H1 (cell line): ENCODE data around the gene CENPP. TPM values are rescaled to one million over a fixed set of nuclear protein-coding genes. Genes with fewer than 3 reads are reported as not detected.

ENCODE experiments used
- CTCF ChIA-PET: fragments of 300-600 bp; sonication (Branson Sonifier 250); formaldehyde crosslinking; loops from one replicate; lab custom pipeline; 2021; ENCODE audit not compliant: partially characterized antibody; lab: Charles Lee
- POLR2A ChIA-PET: fragments of 300-600 bp; sonication (Branson Sonifier 250); formaldehyde crosslinking; loops from one replicate; lab custom pipeline; 2021; ENCODE audit warnings: inconsistent platforms; ENCODE audit not compliant: partially characterized antibody; lab: Charles Lee
- DNase-seq, 2 experiments: peaks; one replicate each; pipeline versions ENCODE4 v3.0.0 to v3.0.0-alpha.2; 2010 to 2022; ENCODE audit warnings: low spot score in 2 of 2, low read depth in 1 of 2, mixed read lengths in 1 of 2
- FAIRE-seq: peaks from 2 replicates; lab custom pipeline; 2011; peaks lifted over from hg19 to GRCh38; lab: Jason Lieb, UNC
- H2AFZ ChIP-seq: 2 replicates; pipeline ENCODE4 v1.8.1; 2012; ENCODE audit warnings: low read length, inconsistent platforms
- H2AK5ac ChIP-seq: 2 replicates; pipeline ENCODE4 v1.6.1; 2013; ENCODE audit warnings: low read depth, low read length
- H2BK120ac ChIP-seq: replicated peaks from 2 replicates; pipeline ENCODE3; 2013; ENCODE audit warnings: low read depth, low read length, inconsistent platforms
- H2BK12ac ChIP-seq: 2 replicates; pipeline ENCODE4 v1.6.1; 2013; ENCODE audit warnings: low read depth, low read length
- H2BK15ac ChIP-seq: 2 replicates; pipeline ENCODE4 v1.6.1; 2013; ENCODE audit warnings: low read length
- H2BK20ac ChIP-seq: 2 replicates; pipeline ENCODE4 v1.6.1; 2013; ENCODE audit warnings: low read length
- H2BK5ac ChIP-seq: 2 replicates; pipeline ENCODE4 v1.6.1; 2013; ENCODE audit warnings: low read depth, low read length
- H3K14ac ChIP-seq: 2 replicates; pipeline ENCODE4 v1.6.1; 2013; ENCODE audit warnings: inconsistent platforms; ENCODE audit not compliant: insufficient read length
- H3K18ac ChIP-seq: 2 replicates; pipeline ENCODE4 v1.6.1; 2013; ENCODE audit warnings: low read length; ENCODE audit errors: extremely low read depth
- H3K23ac ChIP-seq: 2 replicates; pipeline ENCODE4 v1.6.1; 2013; ENCODE audit warnings: inconsistent platforms; ENCODE audit not compliant: insufficient read length
- H3K23me2 ChIP-seq: 2 replicates; pipeline ENCODE4 v1.6.1; 2013; ENCODE audit warnings: low read depth, low read length
- H3K27ac ChIP-seq: 2 replicates; pipeline ENCODE4 v1.6.1; 2011; ENCODE audit warnings: low read depth, low read length, inconsistent platforms
- H3K27me3 ChIP-seq, 4 experiments: replicated peaks in 1 of 4; 1 replicate in 1 of 4; 2 replicates in 3 of 4; pipeline versions ENCODE4 v1.6.1 to v1.8.1; 2011 to 2013; ENCODE audit warnings: low read length in 3 of 4, mild to moderate bottlenecking in 3 of 4, inconsistent platforms in 2 of 4, mixed read lengths in 2 of 4, moderate library complexity in 1 of 4; ENCODE audit not compliant: control insufficient read depth in 3 of 4, insufficient read depth in 3 of 4; ENCODE audit errors: extremely low read depth in 1 of 4
- H3K36me3 ChIP-seq, 4 experiments: 2 replicates each; pipeline versions ENCODE4 v1.6.1 to v1.8.1; 2011 to 2013; ENCODE audit warnings: mild to moderate bottlenecking in 4 of 4, low read length in 3 of 4, moderate library complexity in 2 of 4, control low read depth in 1 of 4, inconsistent platforms in 1 of 4; ENCODE audit not compliant: insufficient read depth in 4 of 4, control insufficient read depth in 2 of 4
- H3K4ac ChIP-seq: replicated peaks from 2 replicates; pipeline ENCODE3; 2013; ENCODE audit warnings: low read length, low read depth, mixed read lengths, inconsistent platforms; ENCODE audit not compliant: insufficient read length
- H3K4me1 ChIP-seq, 4 experiments: replicated peaks in 1 of 4; 1 replicate in 1 of 4; 2 replicates in 3 of 4; pipeline versions ENCODE4 v1.6.1 to v1.8.1; 2011 to 2013; ENCODE audit warnings: low read length in 3 of 4, inconsistent platforms in 2 of 4, mixed read lengths in 1 of 4; ENCODE audit not compliant: insufficient read depth in 4 of 4, control insufficient read depth in 3 of 4
- H3K4me2 ChIP-seq, 2 experiments: 2 replicates each; pipeline versions ENCODE4 v1.6.1 to v1.8.1; 2011 to 2013; ENCODE audit warnings: low read depth in 2 of 2, low read length in 2 of 2, control low read depth in 1 of 2, inconsistent platforms in 1 of 2, mild to moderate bottlenecking in 1 of 2; ENCODE audit not compliant: insufficient read depth in 1 of 2
- H3K4me3 ChIP-seq, 4 experiments: fragments of 200-600, 300-600 bp in 1 of 4; sonication (generic), shearing (Covaris generic), sonication (Bioruptor Twin) in 1 of 4; 2 replicates each; pipeline versions ENCODE4 v1.5.1 to v1.8.1; 2011 to 2016; ENCODE audit warnings: low read length in 4 of 4, low read depth in 3 of 4, control low read depth in 2 of 4, inconsistent platforms in 2 of 4, mild to moderate bottlenecking in 2 of 4, mixed read lengths in 1 of 4, moderate library complexity in 1 of 4; ENCODE audit not compliant: insufficient read depth in 2 of 4; ENCODE audit errors: extremely low read depth in 1 of 4
- H3K56ac ChIP-seq: replicated peaks from 2 replicates; pipeline ENCODE3; 2013; ENCODE audit warnings: low read depth, mild to moderate bottlenecking, mixed read lengths, low read length, inconsistent platforms; ENCODE audit not compliant: insufficient read length
- H3K79me1 ChIP-seq: 2 replicates; pipeline ENCODE4 v1.6.1; 2013; ENCODE audit warnings: low read depth, low read length, control low read depth
- H3K79me2 ChIP-seq, 2 experiments: 2 replicates each; pipeline versions ENCODE4 v1.6.1 to v1.8.1; 2012 to 2013; ENCODE audit warnings: low read length in 2 of 2, mild to moderate bottlenecking in 2 of 2, inconsistent platforms in 1 of 2; ENCODE audit not compliant: insufficient read depth in 2 of 2, control insufficient read depth in 1 of 2
- H3K9ac ChIP-seq, 4 experiments: replicated peaks in 1 of 4; 1 replicate in 1 of 4; 2 replicates in 3 of 4; pipeline versions ENCODE4 v1.6.1 to v1.8.1; 2011 to 2013; ENCODE audit warnings: low read depth in 3 of 4, low read length in 3 of 4, control low read depth in 2 of 4, mild to moderate bottlenecking in 2 of 4, moderate library complexity in 2 of 4, inconsistent platforms in 1 of 4; ENCODE audit errors: extremely low read depth in 1 of 4
- H3K9me3 ChIP-seq, 2 experiments: 2 replicates each; pipeline versions ENCODE4 v1.6.1 to v1.8.1; 2012 to 2013; ENCODE audit warnings: mild to moderate bottlenecking in 2 of 2, moderate library complexity in 2 of 2, control low read depth in 1 of 2, inconsistent platforms in 1 of 2, low read depth in 1 of 2, low read length in 1 of 2, mixed read lengths in 1 of 2; ENCODE audit not compliant: insufficient read depth in 2 of 2
- H4K20me1 ChIP-seq, 2 experiments: replicated peaks in 1 of 2; 2 replicates each; pipeline versions ENCODE3 to v1.8.1; 2011 to 2013; ENCODE audit warnings: inconsistent platforms in 2 of 2, low read length in 2 of 2, mild to moderate bottlenecking in 1 of 2; ENCODE audit not compliant: insufficient read depth in 2 of 2, control insufficient read depth in 1 of 2
- H4K5ac ChIP-seq: 2 replicates; pipeline ENCODE4 v1.6.1; 2013; ENCODE audit warnings: low read length, low read depth, mixed read lengths, inconsistent platforms; ENCODE audit not compliant: insufficient read length
- H4K8ac ChIP-seq: 2 replicates; pipeline ENCODE4 v1.8.0; 2013; ENCODE audit warnings: mild to moderate bottlenecking, moderate library complexity, low read length, inconsistent platforms; ENCODE audit not compliant: insufficient read depth; ENCODE audit errors: extremely low read depth
- H4K91ac ChIP-seq: replicated peaks from 2 replicates; pipeline ENCODE3; 2013; ENCODE audit warnings: low read length, mixed read lengths, inconsistent platforms; ENCODE audit not compliant: insufficient read length
- EZH2 ChIP-seq: fragments of 200-600 bp; sonication (generic); IDR thresholded peaks from 2 replicates; pipeline ENCODE4 v1.7.1; 2012; ENCODE audit warnings: low read depth, mild to moderate bottlenecking, moderate library complexity, low read length, inconsistent platforms; ENCODE audit not compliant: severe bottlenecking
- GABPA ChIP-seq: IDR thresholded peaks from 2 replicates; pipeline ENCODE4 v1.6.1; 2011; ENCODE audit warnings: mild to moderate bottlenecking, low read length, moderate library complexity, borderline replicate concordance; ENCODE audit not compliant: insufficient read depth
- JUN ChIP-seq: IDR thresholded peaks from 2 replicates; pipeline ENCODE4 v1.6.1; 2011; ENCODE audit warnings: low read depth, mild to moderate bottlenecking, improper control_type of control experiment, low read length
- JUND ChIP-seq: IDR thresholded peaks from 2 replicates; pipeline ENCODE4 v1.6.1; 2011; ENCODE audit warnings: mild to moderate bottlenecking, improper control_type of control experiment, low read length
- KDM1A ChIP-seq: fragments of 200-600, 300-600 bp; sonication (generic); IDR thresholded peaks from 2 replicates; pipeline ENCODE4 v1.7.1; 2016; ENCODE audit warnings: mild to moderate bottlenecking, low read length, borderline replicate concordance
- POLR2A ChIP-seq, 2 experiments: IDR thresholded peaks; 1 replicate in 1 of 2; 2 replicates in 1 of 2; pipeline ENCODE4 v1.6.1; 2011; ENCODE audit warnings: low read depth in 2 of 2, low read length in 2 of 2, mild to moderate bottlenecking in 2 of 2; ENCODE audit errors: control extremely low read depth in 1 of 2
- RNF2 ChIP-seq: fragments of 200-900, 300-1000 bp; sonication (generic); IDR thresholded peaks from 2 replicates; pipeline ENCODE4 v1.7.1; 2016; ENCODE audit warnings: borderline replicate concordance, low read depth, mild to moderate bottlenecking, antibody characterized with exemption, low read length; ENCODE audit not compliant: poor library complexity, severe bottlenecking; ENCODE audit errors: missing control alignments
- RXRA ChIP-seq: IDR thresholded peaks from 2 replicates; pipeline ENCODE4 v1.6.1; 2011; ENCODE audit warnings: low read depth, mild to moderate bottlenecking, low read length, moderate library complexity; ENCODE audit not compliant: insufficient read depth
- SIX5 ChIP-seq: IDR thresholded peaks from 2 replicates; pipeline ENCODE4 v1.6.1; 2011; ENCODE audit warnings: mild to moderate bottlenecking, low read depth, low read length
- SUZ12 ChIP-seq: fragments of 200-600 bp; sonication (generic); IDR thresholded peaks from 2 replicates; pipeline ENCODE4 v1.6.1; 2012; ENCODE audit warnings: mild to moderate bottlenecking, inconsistent platforms, low read length, moderate library complexity, mixed read lengths
- TCF12 ChIP-seq: IDR thresholded peaks from 2 replicates; pipeline ENCODE4 v1.6.1; 2011; ENCODE audit warnings: low read depth, mild to moderate bottlenecking, low read length
- YY1 ChIP-seq: IDR thresholded peaks from 2 replicates; pipeline ENCODE4 v1.6.1; 2011; ENCODE audit warnings: low read depth, mild to moderate bottlenecking, low read length
- WGBS, 2 experiments: shearing (Covaris generic) in 1 of 2; methylation state at CpG; one replicate each; pipeline versions ENCODE4 v1.1.6 to v1.1.7; 2013 to 2015; ENCODE audit warnings: low lambda C conversion rate in 2 of 2, mixed read lengths in 2 of 2, inconsistent platforms in 1 of 2, low coverage in 1 of 2, missing lambda C conversion rate in 1 of 2; ENCODE audit not compliant: insufficient replicate concordance in 2 of 2, insufficient coverage in 1 of 2, insufficient read length in 1 of 2; ENCODE audit errors: extremely low coverage in 1 of 2, missing lambda C conversion rate in 1 of 2; 5-methylcytosine and 5-hydroxymethylcytosine counted together
- polyA plus RNA-seq, 7 experiments: library from polyadenylated mRNA; depleted of rRNA in 3 of 7; stranded (reverse) in 5 of 7; unstranded in 2 of 7; fragments of >200 nt in 5 of 7; fragments of 200-250 nt in 2 of 7; gene quantifications; 1 replicate in 5 of 7; 2 replicates in 1 of 7; 4 replicates in 1 of 7; pipeline versions ENCODE4 v1.2.1 to v1.2.3, GENCODE V29; 2011 to 2013; ENCODE audit warnings: missing spikeins in 2 of 7, mixed read lengths in 2 of 7
- total RNA-seq: library from RNA; stranded (reverse); fragmentation: NEBNext Ultra II Directional; extraction: Animal tissue kit (Norgen Biotek cat#: 25700); gene quantifications from 2 replicates; pipeline ENCODE4 v1.2.1, GENCODE V29; 2021
- TF ChIP-seq, protein P1 (sequence below): IDR thresholded peaks from 2 replicates; pipeline ENCODE4 v1.6.1; 2011; ENCODE audit warnings: low read length, improper control_type of control experiment

CENPP gene
- total and polyA plus RNA-seq, 2 of the 8 experiments (the other 6 are each of a cell fraction or from before 2014, with no cell fraction given) = 2.7 to 10.8 TPM

DNA sequence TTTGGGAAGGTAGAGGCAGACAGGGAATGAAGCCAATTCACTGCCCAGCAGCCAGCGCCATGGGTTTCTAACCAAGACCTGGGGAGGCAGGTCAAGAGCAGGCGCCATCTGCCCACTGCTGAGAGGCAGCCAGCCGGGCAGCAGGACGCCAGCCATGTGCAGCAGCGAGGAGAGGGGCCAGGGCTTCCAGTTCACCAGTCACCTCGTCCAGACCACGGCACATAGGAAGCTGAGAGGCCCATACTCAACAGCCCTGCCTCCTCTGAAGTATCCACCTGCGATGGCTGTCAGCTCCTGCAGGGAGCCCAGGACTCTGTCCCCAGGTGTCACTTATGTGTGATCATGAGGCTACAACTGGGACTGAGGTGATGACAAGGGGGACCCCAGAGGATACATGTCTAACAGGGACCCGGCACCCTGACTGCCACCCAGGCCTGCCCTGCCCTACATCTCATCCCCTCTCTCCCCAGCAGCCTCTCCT is 314.1 kb downstream of the CENPP start:
- no peak overlapping the region for H3K4me3 ChIP-seq
- H4K8ac ChIP-seq = no peak overlapping the region
- no peak overlapping the region for H3K4ac ChIP-seq
- H3K79me1 ChIP-seq = peaks cover 4% of the 10 kb centered on the region; the same call in 1 of the 2 replicates
- no peaks in the 10 kb centered on the region for H3K9me3 ChIP-seq
- H3K18ac ChIP-seq = no peak overlapping the region
- POLR2A ChIA-PET = no interaction called here
- H2BK5ac ChIP-seq = no peak overlapping the region
- no peak overlapping the region for H2BK15ac ChIP-seq
- H2AFZ ChIP-seq = no peak overlapping the region
- H3K27ac ChIP-seq = no peak overlapping the region
- FAIRE-seq = no peak
- H3K14ac ChIP-seq = no peak overlapping the region
- H3K9ac ChIP-seq = no peak overlapping the region
- H3K79me2 ChIP-seq = no peaks in the 10 kb centered on the region
- H3K23ac ChIP-seq = no peak overlapping the region
- H3K56ac ChIP-seq = no peak overlapping the region
- H4K5ac ChIP-seq = no peak overlapping the region
- H3K36me3 ChIP-seq = peaks cover 2 to 15% (median 11%) of the 10 kb centered on the region in 4 experiments; a peak in 5 of 8 replicates
- TF ChIP-seq JUN (no peak), JUND (no peak), KDM1A (no peak), POLR2A (IDR thresholded peaks at IDR 0.05; ENCODE audit: control extremely low read depth in 1 of 2, low read depth in 2 of 2, low read length in 2 of 2) (no peak), TCF12 (no peak), RXRA (no peak), SUZ12 (no peak), RNF2 (no peak), YY1 (no peak), EZH2 (no peak), GABPA (no peak), SIX5 (no peak)
- TF ChIP-seq, protein P1, sequence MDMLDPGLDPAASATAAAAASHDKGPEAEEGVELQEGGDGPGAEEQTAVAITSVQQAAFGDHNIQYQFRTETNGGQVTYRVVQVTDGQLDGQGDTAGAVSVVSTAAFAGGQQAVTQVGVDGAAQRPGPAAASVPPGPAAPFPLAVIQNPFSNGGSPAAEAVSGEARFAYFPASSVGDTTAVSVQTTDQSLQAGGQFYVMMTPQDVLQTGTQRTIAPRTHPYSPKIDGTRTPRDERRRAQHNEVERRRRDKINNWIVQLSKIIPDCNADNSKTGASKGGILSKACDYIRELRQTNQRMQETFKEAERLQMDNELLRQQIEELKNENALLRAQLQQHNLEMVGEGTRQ = no peak
- TF ChIP-seq, all 59 proteins: peak for 0
- Histone ChIP-seq H3K4me1 (no peaks in the 10 kb centered on the region), H4K20me1 (peaks cover 0 to 3% of the 10 kb centered on the region in 2 experiments), H4K91ac (no peak overlapping the region), H3K23me2 (no peaks in the 10 kb centered on the region), H2AK5ac (no peak overlapping the region), H2BK20ac (no peak overlapping the region), H3K27me3 (no peaks in the 10 kb centered on the region), H3K4me2 (no peak overlapping the region), H2BK12ac (no peak overlapping the region), H2BK120ac (no peak overlapping the region)
- no peak for DNase-seq
- CTCF ChIA-PET = interaction anchor here (1.2 to 1.5 kb wide), 2 partner anchors 137 to 913 kb away, joined by 3 read pairs; no protein-coding TSS in a partner anchor
- 88% methylated on average over 9 of the region's 9 CpGs; no CpG with 5 or more reads in 1 of the 2 experiments for WGBS, 2 experiments
